Measurements from ENCODE around the gene GINS1.

GINS1 gene

GRCh38 chr20:25461281-25461650 lies 53.8 kb downstream of the GINS1 start:
- no peak for DNase-seq (ENCODE audit: low read depth in 1 of 2, low spot score in 1 of 2)
- no peak overlapping the region for H3K4me3 ChIP-seq (replicated peaks; ENCODE audit: insufficient read depth, low read length)
- H3K27ac ChIP-seq (replicated peaks), result no peak overlapping the region
- H3K27me3 ChIP-seq (ENCODE audit: insufficient read depth, poor library complexity, severe bottlenecking), result peaks cover 5% of the 10 kb centered on the region
- TF ChIP-seq GABPA (IDR thresholded peaks at IDR 0.05; ENCODE audit: low read depth) (no peak), REST (IDR thresholded peaks at IDR 0.05; ENCODE audit: insufficient replicate concordance, low read depth) (no peak), POLR2AphosphoS5 (IDR thresholded peaks at IDR 0.05; ENCODE audit: low read depth) (no peak), CTCF (IDR thresholded peaks at IDR 0.05; ENCODE audit: insufficient read depth, low read length) (no peak), SPI1 (IDR thresholded peaks at IDR 0.05; ENCODE audit: borderline replicate concordance, low read depth) (no peak)

GRCh38 chr20:25461786-25462545 lies 54.5 kb downstream of the GINS1 start:
- Histone ChIP-seq H3K27ac (replicated peaks) (no peak overlapping the region), H3K27me3 (ENCODE audit: insufficient read depth, poor library complexity, severe bottlenecking) (peaks cover 5% of the 10 kb centered on the region), H3K4me3 (replicated peaks; ENCODE audit: insufficient read depth, low read length) (no peak overlapping the region)
- DNase-seq (ENCODE audit: low read depth in 1 of 2, low spot score in 1 of 2), result no peak
- TF ChIP-seq CTCF (IDR thresholded peaks at IDR 0.05; ENCODE audit: insufficient read depth, low read length) (no peak), GABPA (IDR thresholded peaks at IDR 0.05; ENCODE audit: low read depth) (no peak), REST (IDR thresholded peaks at IDR 0.05; ENCODE audit: insufficient replicate concordance, low read depth) (no peak), SPI1 (IDR thresholded peaks at IDR 0.05; ENCODE audit: borderline replicate concordance, low read depth) (no peak), POLR2AphosphoS5 (IDR thresholded peaks at IDR 0.05; ENCODE audit: low read depth) (no peak)

GRCh38 chr20:25464501-25465242 lies 57.2 kb downstream of the GINS1 start:
- no peak overlapping the region for H3K4me3 ChIP-seq (replicated peaks; ENCODE audit: insufficient read depth, low read length)
- TF ChIP-seq POLR2AphosphoS5 (IDR thresholded peaks at IDR 0.05; ENCODE audit: low read depth) (no peak), REST (IDR thresholded peaks at IDR 0.05; ENCODE audit: insufficient replicate concordance, low read depth) (no peak), SPI1 (IDR thresholded peaks at IDR 0.05; ENCODE audit: borderline replicate concordance, low read depth) (no peak), GABPA (IDR thresholded peaks at IDR 0.05; ENCODE audit: low read depth) (no peak), CTCF (IDR thresholded peaks at IDR 0.05; ENCODE audit: insufficient read depth, low read length) (no peak)
- peaks cover 5% of the 10 kb centered on the region for H3K27me3 ChIP-seq (ENCODE audit: insufficient read depth, poor library complexity, severe bottlenecking)
- no peak for DNase-seq (ENCODE audit: low read depth in 1 of 2, low spot score in 1 of 2)
- no peak overlapping the region for H3K27ac ChIP-seq (replicated peaks)

All from HL-60 (cell line).